GM19193 (cell line): ENCODE results near the gene JAZF1.

Experiments
- POLR2A ChIP-seq: IDR thresholded peaks from 4 replicates; pipeline ENCODE4 v1.6.1; 2011; ENCODE audit not compliant: insufficient read depth, insufficient read length; ENCODE audit errors: extremely low read depth

The JAZF1 gene

GRCh38 chr7:27795977-27796376 is 384.6 kb downstream of the JAZF1 start:
- TF ChIP-seq POLR2A, result no peak

- no peak for TF ChIP-seq POLR2A
These were observed 386.8 kb downstream of the JAZF1 start for GRCh38 chr7:27793780-27794179.

- TF ChIP-seq POLR2A, result no peak
These were observed 392.2 kb downstream of the JAZF1 start for GRCh38 chr7:27788437-27788836.

GRCh38 chr7:27784399-27785053 is 396.1 kb downstream of the JAZF1 start:
- TF ChIP-seq POLR2A, result no peak

GRCh38 chr7:27782849-27783248 is 397.7 kb downstream of the JAZF1 start:
- TF ChIP-seq POLR2A, result no peak

GRCh38 chr7:27781188-27781587 is 399.4 kb downstream of the JAZF1 start:
- no peak for TF ChIP-seq POLR2A
